LHCN-M2 (cell line): Measurements from ENCODE around the gene WBP2. TPM values are rescaled to one million over a fixed set of nuclear protein-coding genes. Genes with fewer than 3 reads are reported as not detected.
"Not testable (repeated sequence)": the region's sequence is repeated elsewhere in the genome, so short reads cannot be mapped to it uniquely, and the experiment has no call there.

ENCODE experiments used
- DNase-seq: peaks from one replicate; pipeline ENCODE4 v3.0.0-alpha.2; 2012; ENCODE audit warnings: low read depth
- total RNA-seq: library from RNA; depleted of rRNA; stranded (reverse); fragments of >200 nt; gene quantifications from 2 replicates; pipeline ENCODE4 v1.2.3, GENCODE V29; 2014

The WBP2 gene
- total RNA-seq, 1 experiment from 2014 or later: 33.3 TPM

DNA sequence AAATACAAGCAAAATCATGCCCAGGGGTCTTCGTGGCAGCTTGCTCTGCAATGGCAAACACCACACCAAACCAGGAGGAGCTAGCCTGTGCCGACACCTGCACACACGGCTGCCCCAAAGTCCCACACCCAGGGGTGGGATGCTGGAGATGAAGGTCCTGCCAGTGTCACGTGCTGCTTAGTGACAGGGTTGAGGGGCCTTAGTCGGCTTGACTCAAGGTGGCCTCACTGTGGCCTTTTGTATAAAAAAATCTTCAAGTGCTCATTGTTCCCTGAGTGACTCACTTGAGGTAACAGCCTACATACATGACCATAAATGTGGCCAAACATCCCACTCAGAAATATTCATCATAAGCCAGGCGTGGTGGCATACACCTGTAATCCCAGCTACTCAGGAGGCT lies 34.3 kb upstream of the WBP2 start:
- no peak for DNase-seq

DNA sequence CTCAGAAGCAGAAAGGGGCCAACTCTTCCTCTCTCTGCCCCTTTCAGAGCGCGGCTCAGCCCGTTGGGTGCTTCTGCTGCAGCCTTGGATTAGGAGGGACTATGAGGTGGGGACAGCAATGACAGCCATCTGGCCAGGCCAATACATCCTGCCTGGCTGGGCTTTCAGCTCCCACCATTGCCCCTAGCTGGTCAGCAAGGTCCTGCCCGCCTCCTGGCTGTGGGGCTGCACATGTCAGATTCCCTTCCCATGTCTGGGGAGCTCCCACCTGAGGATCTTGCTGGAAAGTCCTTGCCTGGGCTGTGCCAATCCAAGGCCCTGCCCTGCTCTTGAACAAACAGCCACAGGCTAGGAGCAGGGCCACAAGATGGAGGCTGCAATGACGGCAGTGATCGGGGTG lies 33.3 kb upstream of the WBP2 start:
- no peak for DNase-seq

DNA sequence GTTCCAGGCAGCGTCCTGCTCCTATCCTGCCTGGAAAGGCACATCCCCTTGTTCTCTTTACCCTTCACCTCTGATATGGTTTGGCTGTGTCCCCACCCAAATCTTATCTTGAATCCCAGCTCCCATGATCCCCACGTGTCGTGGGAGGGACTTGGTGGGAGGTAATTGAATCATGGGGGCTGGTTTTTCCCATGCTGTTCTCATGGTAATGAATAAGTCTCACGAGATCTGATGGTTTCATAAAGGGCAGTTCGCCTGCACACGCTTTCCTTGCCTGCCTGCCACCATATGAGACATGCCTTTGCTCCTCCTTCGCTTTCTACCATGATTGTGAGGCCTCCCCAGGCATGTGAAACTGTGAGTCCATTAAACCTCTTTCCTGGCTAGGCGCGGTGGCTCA lies 30.7 kb upstream of the WBP2 start:
- DNase-seq: not testable (repeated sequence)

DNA sequence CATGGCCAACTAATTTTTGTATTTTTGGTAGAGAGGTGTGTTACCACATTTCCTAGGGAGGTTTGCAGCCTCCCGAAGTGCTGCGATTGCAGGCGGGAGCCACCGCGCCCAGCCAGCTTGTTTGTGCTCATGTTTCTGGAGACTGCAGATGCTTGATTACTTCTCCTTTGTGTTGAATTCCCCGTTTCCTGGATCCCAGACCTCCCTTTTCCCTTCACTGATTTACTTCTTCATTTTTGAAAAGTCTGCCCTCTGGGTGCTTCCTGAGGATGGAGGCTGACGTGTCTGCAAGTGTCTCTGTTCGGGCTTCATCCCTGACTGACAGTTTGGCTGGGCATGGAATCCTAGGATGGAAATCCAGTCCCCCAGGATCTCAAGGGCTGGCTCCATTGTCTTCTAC lies 30.3 kb upstream of the WBP2 start:
- no peak for DNase-seq

DNA sequence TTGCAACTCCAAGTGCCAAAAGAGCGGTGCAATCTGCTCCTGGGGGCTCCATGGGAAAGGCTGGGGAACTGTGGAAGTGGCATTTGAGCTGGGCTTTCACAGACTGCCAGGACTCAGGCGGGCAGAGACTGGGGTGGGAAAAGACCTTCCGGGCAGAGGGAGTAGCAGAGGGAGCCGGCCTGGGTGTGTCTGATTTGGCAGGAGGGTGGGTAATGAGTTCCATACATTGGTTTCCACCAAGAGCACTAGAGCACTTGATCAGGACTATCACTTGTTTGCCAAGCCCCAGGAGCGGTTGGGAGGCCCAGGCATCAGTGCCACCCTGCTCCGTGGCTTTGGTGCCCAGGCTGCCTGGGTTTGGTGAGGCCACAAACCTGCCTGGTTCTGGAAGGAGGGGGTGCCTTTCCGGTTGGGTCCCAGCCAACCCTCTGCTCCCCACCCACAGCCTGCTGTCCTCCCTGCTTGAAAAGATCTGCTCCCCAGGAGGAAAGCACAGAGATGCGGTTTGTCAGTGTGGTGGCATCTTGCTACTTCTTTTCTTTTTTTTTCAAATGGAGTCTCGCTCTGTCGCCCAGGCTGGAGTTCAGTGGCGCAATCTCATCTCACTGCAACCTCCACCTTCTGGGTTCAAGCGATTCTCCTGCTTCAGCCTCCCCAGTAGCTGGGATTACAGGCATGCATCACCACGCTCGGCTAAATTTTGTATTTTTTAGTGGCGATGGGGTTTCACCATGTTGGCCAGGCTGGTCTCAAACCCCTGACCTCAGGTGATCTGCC lies 26.7 kb upstream of the WBP2 start:
- no peak for DNase-seq

DNA sequence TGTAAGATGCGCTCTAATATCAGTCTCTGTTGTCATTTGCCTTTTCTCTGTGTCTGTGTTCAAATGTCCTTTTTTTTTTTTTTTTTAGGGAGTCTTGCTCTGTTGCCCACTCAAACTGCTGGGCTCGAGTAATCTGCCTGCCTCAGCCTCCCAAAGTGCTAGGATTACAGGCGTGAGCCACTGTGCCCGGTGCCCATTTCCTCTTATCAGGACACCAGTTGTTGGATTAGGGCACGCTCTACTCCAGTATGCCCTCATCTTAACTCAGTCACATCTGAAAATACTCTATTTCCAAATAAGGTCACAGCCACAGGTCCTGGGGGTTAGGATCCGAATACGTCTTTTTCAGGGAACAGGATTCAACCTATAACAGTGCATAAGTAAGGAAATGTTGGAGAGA lies 25.1 kb upstream of the WBP2 start:
- no peak for DNase-seq

DNA sequence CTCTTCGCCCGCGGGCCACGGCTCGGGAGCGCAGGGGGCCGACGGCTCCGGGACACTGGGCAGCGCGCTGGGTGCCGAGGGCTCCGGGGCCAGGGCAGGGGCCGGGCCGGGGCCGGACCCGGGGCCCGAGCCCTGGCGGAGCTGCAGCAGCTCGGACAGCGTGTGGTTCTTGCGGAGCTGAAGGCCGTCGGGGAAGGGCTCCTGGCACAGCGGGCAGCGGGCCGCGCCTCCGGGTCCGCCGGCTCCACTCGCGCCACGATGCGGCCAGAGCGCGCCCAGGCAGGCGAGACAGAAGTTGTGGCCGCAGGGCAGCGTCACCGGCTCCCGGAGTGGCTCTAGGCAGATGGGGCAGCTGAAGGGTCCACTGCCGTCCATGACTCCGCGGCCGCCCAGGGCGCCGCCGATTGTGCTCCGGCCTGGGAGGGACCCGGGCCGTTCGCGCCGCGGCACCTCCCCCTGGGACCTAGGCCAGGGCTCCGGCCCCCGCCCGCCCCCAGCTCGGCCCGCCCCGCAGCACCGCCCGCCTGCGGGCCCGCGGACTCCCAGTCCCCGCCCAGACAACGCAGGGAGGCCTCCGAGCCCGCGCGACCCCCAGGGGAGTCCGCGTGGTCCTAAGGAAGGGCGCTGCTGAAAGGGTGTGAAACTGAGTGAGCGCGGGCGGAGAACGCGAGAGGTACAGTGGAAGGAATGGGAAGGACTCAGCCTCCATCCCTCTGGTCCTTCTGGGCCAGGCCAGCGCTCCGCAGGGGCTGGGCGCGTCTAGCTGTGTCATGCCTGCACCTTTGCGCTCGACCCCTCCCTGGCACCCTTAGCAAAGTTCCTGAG lies 23.3 kb upstream of the WBP2 start, which contains the start of gene TRIM47:
TSS of gene TRIM47 (minus strand) at position 408 of the 825 bp plus-strand sequence. CDS start at position 375, 33 bp downstream.
- DNase-seq: peak; percentile 50

DNA sequence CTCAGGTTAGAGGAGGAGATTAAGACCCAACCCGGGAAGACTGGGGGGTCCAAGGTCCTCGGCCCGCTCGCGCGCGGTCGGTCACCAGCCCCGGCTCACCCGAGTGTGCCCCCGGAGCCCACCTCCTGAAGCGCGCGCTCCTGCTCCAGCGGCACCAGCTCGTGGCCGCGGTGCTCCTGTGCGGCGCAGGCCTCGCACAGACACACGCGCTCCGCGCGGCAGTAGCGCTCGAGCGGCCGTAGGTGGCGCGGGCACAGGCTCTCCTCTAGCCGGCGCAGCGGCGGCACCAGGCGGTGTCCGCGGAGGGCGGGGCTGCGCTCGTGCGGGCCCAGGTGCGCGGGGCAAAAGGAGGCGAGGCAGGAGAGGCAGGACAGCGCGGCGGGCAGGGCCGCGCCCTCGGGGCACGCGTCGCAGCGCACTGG lies 22.6 kb upstream of the WBP2 start:
- DNase-seq: peak; percentile 53

DNA sequence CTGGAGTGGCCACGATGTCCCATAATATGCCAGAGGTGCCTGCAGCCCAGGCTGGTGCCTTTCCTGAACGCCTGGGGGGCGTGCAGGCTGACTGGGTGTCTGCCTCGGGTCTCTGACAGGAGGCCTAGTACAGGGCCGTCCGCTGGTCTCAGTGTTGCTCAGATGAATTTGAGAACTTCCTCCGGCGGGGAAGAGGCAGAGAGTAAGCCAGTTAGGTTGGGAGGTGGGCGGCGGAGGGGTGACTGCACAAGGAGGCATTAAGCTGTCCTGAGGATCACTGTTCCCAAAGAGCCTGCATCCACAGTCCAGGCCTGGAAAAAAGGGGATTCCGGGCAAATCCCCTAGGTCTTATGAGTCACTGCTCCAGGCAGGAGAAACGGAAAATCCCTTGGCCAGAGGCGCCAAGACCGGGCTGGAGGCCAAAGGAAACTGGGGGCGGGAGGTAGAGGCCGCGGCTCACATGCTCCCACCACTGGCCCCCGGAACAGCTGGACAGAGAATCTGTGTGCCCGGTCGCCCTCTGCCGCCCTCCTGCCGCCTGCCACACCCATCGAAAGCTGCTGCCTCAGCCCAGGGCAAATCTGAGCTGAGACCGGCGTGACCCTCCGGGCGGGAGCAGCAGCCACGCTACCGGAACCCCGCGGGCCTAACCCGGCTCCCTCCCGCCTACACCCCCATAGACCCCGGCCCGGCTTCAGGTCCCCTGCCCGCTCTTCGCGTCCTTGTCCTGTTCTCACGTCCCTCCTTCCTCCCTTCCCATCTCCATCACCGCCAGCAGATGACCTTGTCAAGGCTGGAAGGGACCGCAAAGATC lies 22.0 kb upstream of the WBP2 start:
- DNase-seq: peak; percentile 97

DNA sequence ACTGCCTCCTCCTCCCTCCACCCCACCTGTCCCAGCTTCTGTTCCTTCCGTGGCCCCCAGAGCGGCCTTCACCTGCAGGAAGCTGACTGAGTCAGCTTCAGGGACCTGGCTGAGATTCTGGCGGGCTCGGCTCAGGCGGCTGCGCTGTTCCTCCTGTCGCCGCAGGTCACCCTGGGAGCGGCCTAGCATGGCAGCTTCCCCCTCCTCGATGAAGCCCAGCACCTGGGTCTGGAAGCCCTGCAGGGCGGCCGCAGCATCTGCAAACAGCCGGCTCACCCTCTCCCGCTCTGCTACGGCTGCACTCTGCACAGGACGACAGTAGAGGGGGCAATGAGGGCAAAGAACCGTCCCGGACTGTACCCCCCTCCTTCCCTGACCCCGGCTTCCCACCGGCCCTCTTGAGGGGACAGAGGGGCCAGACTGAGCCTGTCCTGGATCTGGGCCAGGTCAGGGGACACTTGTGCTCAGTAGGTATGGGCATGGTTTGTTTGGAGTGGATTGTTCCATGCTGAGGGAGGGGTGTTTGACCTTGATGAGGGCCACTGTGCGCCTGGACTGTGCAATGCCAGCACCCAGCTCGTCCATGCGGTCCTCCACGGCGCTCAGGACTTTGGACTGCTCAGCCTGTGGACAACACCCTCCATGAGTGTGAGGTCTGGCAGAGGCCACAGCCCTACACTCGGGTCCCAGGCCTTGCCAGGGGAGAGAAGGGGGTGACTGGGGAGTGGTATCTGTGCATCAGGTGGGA lies 21.2 kb upstream of the WBP2 start:
- no peak for DNase-seq

DNA sequence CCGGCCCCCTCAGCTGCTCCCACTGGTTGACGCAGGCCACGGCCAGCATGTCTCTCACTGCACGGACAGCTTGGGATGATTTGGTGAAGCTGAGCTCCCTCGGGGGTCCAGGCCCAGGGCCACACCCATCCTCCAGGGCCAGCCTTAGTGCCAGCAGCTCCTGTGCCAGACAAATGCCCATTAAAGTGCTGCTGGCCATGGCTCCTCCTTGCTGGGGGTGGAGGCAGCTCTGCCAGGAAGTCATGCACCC lies 20.7 kb upstream of the WBP2 start:
- DNase-seq: no peak

DNA sequence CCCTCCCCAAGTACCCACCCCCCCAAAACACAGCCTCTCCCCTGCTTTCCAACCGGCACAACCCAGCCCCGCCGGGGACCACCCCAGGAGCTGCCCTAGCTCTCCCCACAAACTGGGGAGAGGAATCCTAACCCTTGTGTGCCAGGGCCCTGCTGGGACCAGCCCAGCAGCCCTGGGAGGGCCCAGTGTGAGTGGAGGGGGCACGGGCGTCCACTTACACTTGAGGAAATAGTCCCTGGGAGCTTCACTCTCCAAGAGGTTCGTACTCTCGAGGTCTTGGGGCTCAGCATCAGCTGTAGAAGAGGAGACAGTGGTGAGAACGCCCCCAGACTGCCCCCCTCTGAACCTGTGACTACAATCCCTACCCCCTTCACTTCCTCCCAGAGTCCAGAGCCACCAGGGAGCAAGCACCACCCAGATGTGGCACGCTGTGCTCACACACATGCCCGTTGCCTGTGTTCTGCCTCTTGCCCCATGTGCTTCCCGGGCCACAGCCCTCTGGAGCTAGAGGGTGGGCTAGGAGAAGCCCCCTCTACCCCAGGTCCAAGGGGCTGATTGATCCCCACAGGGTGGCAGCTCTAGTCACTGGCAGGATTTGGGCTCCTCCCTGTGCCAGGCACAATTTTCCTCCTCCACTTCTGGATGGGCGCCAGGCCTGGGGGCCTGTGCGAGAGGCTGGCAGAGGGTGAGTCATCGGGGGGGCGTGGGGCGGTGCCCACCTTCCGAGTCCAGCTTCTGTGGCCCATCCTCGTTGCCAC lies 20.2 kb upstream of the WBP2 start:
- no peak for DNase-seq

DNA sequence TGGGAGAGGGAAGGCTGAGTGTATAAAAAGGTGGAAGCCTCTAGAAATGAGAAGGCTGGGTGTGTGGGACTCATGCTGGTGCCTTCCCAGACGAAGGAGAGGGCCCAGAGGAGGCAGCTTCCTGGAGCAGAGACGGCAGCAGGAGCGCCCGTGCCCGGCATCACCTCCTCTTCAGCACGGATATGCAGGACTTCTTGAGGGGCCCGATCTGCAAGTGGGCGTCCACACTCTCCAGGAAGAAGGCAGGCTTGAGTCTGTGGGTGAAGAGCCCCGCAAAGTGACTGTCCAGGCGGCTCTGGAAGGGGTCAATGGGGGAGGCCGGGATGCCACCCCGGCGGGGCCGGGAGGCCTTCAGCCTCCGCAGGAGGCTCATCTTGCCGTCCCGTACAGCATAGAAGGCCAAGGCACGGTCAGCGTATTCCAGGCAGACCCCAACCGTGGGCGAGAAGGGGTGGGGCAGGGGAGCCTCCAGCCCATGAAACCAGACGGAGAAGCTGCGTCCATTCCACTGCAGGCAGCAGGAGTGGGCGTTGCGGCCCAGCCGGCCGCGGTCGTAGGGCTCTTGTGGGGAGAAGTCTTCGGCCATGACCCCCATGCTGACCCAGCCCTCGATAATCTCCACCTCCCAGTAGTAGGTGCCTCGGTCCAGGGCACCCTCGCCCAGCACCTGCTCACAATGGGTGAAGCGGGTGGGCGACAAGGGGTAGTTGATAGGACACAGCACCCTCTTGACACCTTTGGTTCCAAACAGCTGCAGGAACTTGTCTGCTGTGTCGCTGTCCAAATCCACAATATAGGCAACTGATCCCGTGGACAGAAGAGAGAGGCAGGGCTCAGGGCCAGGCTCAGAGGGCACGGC lies 19.4 kb upstream of the WBP2 start:
- no peak for DNase-seq

DNA sequence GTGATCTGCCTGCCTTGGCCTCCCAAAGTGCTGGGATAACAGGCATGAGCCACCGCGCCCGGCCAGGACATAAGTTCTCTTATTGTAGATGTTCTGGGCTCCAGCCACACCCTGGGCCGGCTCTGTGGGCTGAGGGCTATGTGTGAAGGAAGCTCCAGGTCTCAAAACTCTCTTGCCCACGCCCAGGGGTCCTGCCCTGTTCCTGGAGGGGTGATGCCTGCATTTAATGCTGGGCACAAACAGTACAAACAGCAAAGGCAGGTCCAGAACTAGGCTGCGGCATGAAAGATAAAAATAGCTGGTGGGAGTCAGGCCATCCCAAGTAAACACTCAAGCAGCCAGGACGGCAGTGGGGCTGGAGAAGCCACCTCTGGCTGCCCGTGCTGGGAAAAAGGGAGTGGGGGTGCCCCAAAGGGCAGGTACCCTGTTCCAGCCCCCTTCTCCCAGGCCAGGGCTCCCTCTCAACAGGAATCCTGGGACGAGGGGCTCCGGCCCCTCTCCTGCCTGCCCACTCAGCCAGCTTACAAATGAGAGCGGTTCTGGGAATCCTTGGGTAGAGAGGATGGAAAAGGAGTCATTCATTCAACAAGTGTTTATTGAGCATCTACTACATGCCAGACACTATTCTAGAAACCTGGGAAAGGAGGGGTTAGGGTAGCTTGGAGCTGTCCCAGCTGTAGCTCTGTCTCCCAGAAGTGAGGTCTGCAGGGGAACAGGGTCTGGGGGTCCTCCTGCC lies 18.6 kb upstream of the WBP2 start:
- no peak for DNase-seq

DNA sequence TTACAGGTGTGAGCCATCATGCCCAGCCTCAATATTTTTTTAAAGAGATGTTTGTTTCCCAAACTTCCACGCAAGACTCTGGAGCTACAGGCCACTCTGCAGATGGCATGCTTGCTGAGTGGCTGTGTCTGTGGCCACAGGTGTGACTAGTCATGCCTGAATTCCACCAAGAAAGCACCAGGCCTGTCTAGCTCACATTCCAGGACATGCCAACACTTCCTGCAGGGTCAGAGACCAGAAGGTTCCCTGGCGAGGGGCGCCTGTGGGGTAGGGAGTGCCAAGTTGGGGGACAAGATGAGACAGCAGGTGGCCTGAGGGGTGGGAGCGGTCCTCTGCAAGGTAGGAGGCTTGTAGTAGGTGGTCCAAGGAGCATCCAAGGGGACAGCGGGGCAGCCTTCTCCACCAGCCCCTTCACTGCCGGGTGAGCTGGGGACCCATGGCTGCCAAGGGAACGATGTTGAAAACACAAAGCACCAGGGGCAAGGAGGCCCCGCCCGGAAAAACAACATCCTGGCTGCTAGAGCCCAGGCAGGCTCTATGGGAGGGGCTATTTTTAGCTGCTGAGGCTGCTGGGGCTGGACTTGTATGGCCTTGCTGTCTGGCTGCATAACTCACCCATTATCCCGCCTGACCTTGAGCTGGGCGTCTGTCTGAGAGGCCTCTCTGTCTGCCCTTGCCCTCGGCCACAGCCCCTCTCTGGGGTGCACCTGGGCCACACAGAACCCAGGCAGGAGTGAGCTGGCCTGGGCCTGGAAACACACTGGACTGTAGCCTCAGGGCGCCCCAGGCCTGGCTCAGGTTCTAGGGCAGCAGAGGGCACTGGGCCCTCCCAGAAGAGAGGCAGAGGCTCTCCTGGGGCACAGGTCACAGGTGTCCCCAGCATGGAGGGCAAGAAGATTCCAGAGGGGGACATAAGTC lies 17.6 kb upstream of the WBP2 start:
- peak; percentile 66 for DNase-seq

DNA sequence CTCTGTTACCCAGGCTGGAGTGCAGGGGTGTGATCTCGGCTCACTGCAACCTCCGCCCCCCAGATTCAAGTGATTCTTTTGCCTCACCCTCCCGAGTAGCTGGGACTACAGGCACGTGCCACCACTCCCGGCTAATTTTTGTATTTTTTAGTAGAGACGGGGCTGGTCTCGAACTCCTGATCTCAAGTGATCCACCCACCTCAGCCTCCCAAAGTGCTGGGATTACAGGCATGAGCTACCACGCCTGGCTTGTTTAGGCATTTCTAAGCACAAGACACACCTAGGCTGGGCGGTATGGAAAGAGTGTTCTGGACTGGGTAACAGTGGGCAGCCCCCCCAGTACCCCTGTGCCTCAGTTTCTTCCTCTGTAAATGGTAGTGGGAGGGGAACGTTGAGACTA lies 15.1 kb upstream of the WBP2 start:
- DNase-seq: not testable (repeated sequence)

DNA sequence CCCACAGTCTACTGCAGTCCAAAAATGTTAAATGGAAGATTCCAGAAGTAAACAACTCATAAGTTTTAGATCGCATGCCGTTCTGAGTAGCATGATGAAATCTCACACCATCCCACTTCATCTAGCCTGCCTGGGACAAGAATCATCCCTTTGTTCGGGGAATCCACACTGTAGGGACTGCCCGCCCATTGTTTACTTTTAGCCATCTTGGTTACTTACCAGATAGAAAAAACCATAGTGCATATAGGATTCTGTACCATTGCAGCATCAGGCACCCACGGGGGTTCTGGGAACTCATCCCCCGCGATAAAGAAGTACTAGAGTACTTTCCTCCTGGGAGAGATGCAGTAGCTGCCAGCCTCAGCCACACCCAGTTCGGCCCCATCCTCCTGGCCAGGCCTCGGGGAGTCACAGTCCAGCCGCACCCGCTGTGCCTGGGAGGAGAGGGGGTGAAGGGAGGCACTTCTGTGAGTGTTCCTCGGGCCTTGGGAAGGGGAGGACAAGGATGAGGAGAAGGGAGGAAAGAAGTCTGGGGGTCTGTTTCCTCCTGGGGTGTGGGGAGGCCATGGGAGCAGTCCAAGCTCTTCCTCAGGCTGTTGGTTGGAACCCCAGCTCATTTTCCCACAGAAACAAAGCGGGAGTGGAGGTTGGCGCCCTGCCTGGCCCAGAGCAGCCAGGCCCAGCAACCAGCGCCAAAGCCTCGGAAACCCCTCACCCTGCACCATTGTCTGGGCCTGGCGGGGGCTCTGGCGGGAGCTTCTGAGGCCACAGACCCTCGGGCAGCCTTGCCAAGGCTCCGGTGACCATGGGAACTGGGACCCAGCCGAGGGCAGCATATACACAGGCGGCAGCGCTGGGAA lies 14.4 kb upstream of the WBP2 start:
- no peak for DNase-seq
